Parathyroid adenoma (tissue), 2 donors: ENCODE results near the gene HOATZ.

Source experiments
- H2AFZ ChIP-seq: fragments of 300-600 bp; sonication (generic); one replicate; pipeline ENCODE4 v1.7.0; 2017; ENCODE audit warnings: antibody characterized with exemption, mild to moderate bottlenecking
- H3K27ac ChIP-seq: fragments of 300-600 bp; sonication (generic); one replicate; pipeline ENCODE4 v1.7.0; 2017
- H3K27me3 ChIP-seq: fragments of 300-600 bp; sonication (generic); one replicate; pipeline ENCODE4 v1.7.0; 2017; ENCODE audit warnings: low read length; ENCODE audit not compliant: control insufficient read depth, insufficient read depth
- H3K36me3 ChIP-seq: fragments of 300-600 bp; sonication (generic); one replicate; pipeline ENCODE4 v1.7.0; 2017; ENCODE audit warnings: low read length; ENCODE audit not compliant: control insufficient read depth, insufficient read depth
- H3K4me1 ChIP-seq: fragments of 300-600 bp; sonication (generic); one replicate; pipeline ENCODE4 v1.7.0; 2017; ENCODE audit warnings: control low read depth
- H3K4me2 ChIP-seq: fragments of 300-600 bp; sonication (generic); one replicate; pipeline ENCODE4 v1.7.0; 2017; ENCODE audit warnings: low read length
- H3K4me3 ChIP-seq: fragments of 300-600 bp; sonication (generic); one replicate; pipeline ENCODE4 v1.7.0; 2017; ENCODE audit warnings: low read depth, low read length
- H3K79me2 ChIP-seq: fragments of 300-600 bp; sonication (generic); one replicate; pipeline ENCODE4 v1.7.0; 2017; ENCODE audit warnings: control low read depth
- H3K9ac ChIP-seq: fragments of 300-600 bp; sonication (generic); one replicate; pipeline ENCODE4 v1.7.0; 2017; ENCODE audit warnings: mild to moderate bottlenecking
- H3K9me3 ChIP-seq: fragments of 300-600 bp; sonication (generic); one replicate; pipeline ENCODE4 v1.7.0; 2017; ENCODE audit warnings: low read length; ENCODE audit not compliant: control insufficient read depth
- TF ChIP-seq, protein P1 (sequence below): fragments of 300-600 bp; sonication (generic); IDR thresholded peaks from one replicate; pipeline ENCODE4 v1.7.0; 2017; ENCODE audit warnings: antibody characterized with exemption, mild to moderate bottlenecking
- donor health status: primary hyperparathyroidism.

Gene HOATZ

DNA sequence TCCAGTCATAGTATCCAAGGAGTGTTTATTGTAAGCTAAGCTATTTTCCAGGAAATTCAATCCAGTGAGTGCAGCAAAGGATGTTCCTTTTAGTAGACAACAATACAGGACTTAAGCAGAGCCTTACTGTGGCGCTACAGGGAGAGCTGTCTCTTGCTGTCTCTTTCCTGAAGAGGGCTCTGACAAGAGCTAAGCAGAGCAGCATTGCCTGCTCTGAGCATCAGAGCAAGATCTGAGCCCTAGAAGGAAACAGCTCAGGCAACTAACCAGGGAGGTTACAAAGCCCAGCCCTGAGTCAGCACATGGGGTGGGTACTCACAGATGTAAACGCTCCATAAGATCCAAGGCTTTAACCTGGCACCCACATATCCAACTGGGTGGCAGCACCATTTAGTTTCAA, 33.9 kb downstream of the HOATZ start:
- Histone ChIP-seq H2AFZ (no peak overlapping the region), H3K27me3 (no peaks in the 10 kb centered on the region), H3K4me1 (no peaks in the 10 kb centered on the region), H3K9me3 (no peaks in the 10 kb centered on the region), H3K4me2 (no peak overlapping the region), H3K4me3 (no peak overlapping the region), H3K9ac (no peak overlapping the region), H3K36me3 (no peaks in the 10 kb centered on the region), H3K79me2 (no peaks in the 10 kb centered on the region), H3K27ac (no peak overlapping the region)
- TF ChIP-seq, protein P1, sequence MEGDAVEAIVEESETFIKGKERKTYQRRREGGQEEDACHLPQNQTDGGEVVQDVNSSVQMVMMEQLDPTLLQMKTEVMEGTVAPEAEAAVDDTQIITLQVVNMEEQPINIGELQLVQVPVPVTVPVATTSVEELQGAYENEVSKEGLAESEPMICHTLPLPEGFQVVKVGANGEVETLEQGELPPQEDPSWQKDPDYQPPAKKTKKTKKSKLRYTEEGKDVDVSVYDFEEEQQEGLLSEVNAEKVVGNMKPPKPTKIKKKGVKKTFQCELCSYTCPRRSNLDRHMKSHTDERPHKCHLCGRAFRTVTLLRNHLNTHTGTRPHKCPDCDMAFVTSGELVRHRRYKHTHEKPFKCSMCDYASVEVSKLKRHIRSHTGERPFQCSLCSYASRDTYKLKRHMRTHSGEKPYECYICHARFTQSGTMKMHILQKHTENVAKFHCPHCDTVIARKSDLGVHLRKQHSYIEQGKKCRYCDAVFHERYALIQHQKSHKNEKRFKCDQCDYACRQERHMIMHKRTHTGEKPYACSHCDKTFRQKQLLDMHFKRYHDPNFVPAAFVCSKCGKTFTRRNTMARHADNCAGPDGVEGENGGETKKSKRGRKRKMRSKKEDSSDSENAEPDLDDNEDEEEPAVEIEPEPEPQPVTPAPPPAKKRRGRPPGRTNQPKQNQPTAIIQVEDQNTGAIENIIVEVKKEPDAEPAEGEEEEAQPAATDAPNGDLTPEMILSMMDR, result no peak

DNA sequence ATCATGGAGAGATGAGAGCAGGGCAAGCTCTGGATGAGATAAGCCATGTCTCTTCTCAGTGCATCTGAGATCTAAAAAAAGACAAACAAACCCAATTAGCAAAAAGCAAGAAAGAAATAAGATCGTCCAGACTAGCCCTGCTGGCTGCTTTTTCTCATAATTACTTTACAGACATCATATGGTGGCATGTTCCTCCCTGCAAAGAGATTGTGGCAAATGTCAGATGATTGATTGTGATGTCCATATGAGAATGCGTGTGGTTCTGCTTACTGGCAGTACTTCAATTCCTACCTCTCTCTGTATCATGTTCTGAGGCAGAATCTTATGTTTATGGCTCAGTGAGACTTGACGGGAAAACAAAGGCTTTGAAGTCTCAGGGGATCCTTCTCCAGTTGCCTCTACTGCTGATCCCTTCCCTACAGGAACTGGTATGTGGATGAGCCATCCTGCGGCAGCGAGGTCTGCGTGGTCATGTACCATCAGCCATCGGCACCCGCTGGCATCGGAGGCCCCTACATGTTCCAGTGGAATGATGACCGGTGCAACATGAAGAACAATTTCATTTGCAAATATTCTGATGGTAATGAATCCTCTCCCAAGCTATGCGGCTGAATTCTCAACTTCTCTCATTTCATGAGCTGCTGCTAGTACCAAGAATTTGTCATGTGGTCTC, 34.8 kb downstream of the HOATZ start:
- TF ChIP-seq, protein P1, result no peak
- Histone ChIP-seq H3K9ac (no peak overlapping the region), H3K36me3 (no peaks in the 10 kb centered on the region), H3K4me3 (no peak overlapping the region), H3K27ac (no peak overlapping the region), H3K9me3 (no peaks in the 10 kb centered on the region), H2AFZ (no peak overlapping the region), H3K79me2 (no peaks in the 10 kb centered on the region), H3K4me2 (no peak overlapping the region), H3K27me3 (no peaks in the 10 kb centered on the region), H3K4me1 (no peaks in the 10 kb centered on the region)

DNA sequence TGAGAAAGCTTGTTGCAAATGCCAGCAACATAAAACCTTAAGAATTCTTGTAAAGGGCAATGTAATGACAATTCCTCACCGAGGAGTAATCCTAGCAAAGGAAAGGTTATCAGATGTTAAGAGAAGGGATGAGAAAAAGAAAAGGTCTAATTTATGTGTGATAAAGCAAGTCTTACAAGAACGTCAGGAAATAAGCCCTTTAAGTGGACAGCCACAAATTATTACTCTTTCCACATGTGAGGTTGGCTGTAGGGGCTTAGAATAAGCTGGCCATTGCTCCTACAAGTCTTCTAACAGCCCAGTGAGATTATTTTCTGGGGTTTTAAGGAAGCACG, 35.3 kb downstream of the HOATZ start:
- Histone ChIP-seq H3K79me2 (no peaks in the 10 kb centered on the region), H3K27me3 (no peaks in the 10 kb centered on the region), H3K4me2 (no peak overlapping the region), H3K4me1 (no peaks in the 10 kb centered on the region), H3K27ac (no peak overlapping the region), H2AFZ (no peak overlapping the region), H3K9ac (no peak overlapping the region), H3K36me3 (no peaks in the 10 kb centered on the region), H3K9me3 (no peaks in the 10 kb centered on the region), H3K4me3 (no peak overlapping the region)
- TF ChIP-seq, protein P1, result no peak

DNA sequence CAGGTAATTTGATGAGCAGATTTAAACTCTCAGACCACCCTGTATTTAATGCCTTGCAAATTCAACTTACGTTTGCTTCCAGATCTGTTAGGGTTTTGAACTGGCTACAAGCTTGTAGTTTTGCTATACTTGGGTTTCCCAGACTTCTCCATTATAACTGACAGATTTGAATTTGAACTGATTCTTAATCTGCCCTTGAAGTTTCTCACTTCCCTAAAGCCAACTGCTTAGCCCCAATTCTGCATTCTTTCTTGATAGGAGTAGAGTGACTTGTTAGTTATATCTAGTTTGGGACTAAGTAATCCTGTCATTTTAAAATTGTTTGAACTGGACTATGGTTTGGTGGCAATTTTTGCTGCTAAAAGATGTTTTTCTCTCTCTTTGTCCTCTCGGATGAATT, 35.7 kb downstream of the HOATZ start:
- Histone ChIP-seq H2AFZ (no peak overlapping the region), H3K9me3 (no peaks in the 10 kb centered on the region), H3K4me3 (no peak overlapping the region), H3K79me2 (no peaks in the 10 kb centered on the region), H3K4me1 (no peaks in the 10 kb centered on the region), H3K36me3 (no peaks in the 10 kb centered on the region), H3K4me2 (no peak overlapping the region), H3K27ac (no peak overlapping the region), H3K9ac (no peak overlapping the region), H3K27me3 (no peaks in the 10 kb centered on the region)
- TF ChIP-seq, protein P1, result no peak

DNA sequence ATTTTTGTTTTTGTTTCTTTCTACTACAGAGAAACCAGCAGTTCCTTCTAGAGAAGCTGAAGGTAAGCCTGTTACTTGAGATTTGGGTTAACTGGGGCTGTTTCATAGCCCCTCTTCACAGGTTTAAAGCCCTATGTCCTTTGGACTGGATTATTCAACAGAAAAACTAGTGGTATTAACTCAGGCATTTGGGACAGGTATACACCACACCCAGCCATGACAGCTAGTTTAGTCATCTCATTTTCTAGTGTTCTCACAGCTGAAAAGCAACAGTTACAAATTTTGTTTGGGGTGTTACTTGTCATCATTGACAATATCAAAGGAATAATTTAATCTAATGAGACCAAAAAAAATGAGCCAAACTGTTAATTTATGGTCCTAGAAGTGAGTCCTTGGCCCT, 40.0 kb downstream of the HOATZ start:
- no peak overlapping the region for H3K27ac ChIP-seq
- TF ChIP-seq, protein P1, result no peak
- no peak overlapping the region for H3K9ac ChIP-seq
- no peaks in the 10 kb centered on the region for H3K4me1 ChIP-seq
- H3K27me3 ChIP-seq, result no peaks in the 10 kb centered on the region
- no peak overlapping the region for H3K4me3 ChIP-seq
- no peaks in the 10 kb centered on the region for H3K36me3 ChIP-seq
- H3K9me3 ChIP-seq, result no peaks in the 10 kb centered on the region
- no peak overlapping the region for H3K4me2 ChIP-seq
- H2AFZ ChIP-seq, result no peak overlapping the region
- no peaks in the 10 kb centered on the region for H3K79me2 ChIP-seq
